Chondrocyte (in vitro differentiated cells): ENCODE measurements around the gene ANAPC5. TPM values are rescaled to one million over a fixed set of nuclear protein-coding genes. Genes with fewer than 3 reads are reported as not detected.

ENCODE experiments used
- DNase-seq: peaks from one replicate; pipeline ENCODE4 v3.0.0; 2021; ENCODE audit warnings: mixed read lengths, low spot score
- H3K27ac Mint-ChIP-seq: one replicate; pipeline ENCODE4 v1.8.0; 2021; ENCODE audit warnings: mild to moderate bottlenecking, moderate library complexity, mixed read lengths; ENCODE audit not compliant: unreplicated experiment
- H3K27me3 Mint-ChIP-seq: 2 replicates; pipeline ENCODE4 v1.8.0; 2021; ENCODE audit warnings: low read depth, mixed read lengths
- H3K36me3 Mint-ChIP-seq: 2 replicates; pipeline ENCODE4 v1.8.0; 2021; ENCODE audit warnings: low read depth, mixed read lengths
- H3K4me1 Mint-ChIP-seq: 2 replicates; pipeline ENCODE4 v1.8.0; 2021; ENCODE audit warnings: low read depth, mild to moderate bottlenecking, mixed read lengths
- H3K4me3 Mint-ChIP-seq: one replicate; pipeline ENCODE4 v1.8.0; 2021; ENCODE audit warnings: mild to moderate bottlenecking, moderate library complexity, mixed read lengths; ENCODE audit not compliant: unreplicated experiment
- H3K9me3 Mint-ChIP-seq: 2 replicates; pipeline ENCODE4 v1.8.0; 2021; ENCODE audit warnings: low read depth, mixed read lengths
- CTCF ChIP-seq: fragments of 200-600 bp; sonication (generic); IDR thresholded peaks from 2 replicates; pipeline ENCODE4 v1.5.0; 2021; ENCODE audit warnings: antibody characterized with exemption, mild to moderate bottlenecking, moderate library complexity
- total RNA-seq: library from RNA; stranded (reverse); gene quantifications from 3 replicates; pipeline ENCODE4 v1.2.1, GENCODE V29; 2021

Gene ANAPC5
- total RNA-seq, 1 donor from 2014 or later = 111 TPM

- peaks cover 25% of the 10 kb centered on the region for H3K36me3 Mint-ChIP-seq
These were observed 18.5 kb downstream of the ANAPC5 start for GRCh38 chr12:121333747-121334146.

GRCh38 chr12:121331248-121331647 lies 21.0 kb downstream of the ANAPC5 start:
- Mint-ChIP-seq H3K27me3 (no peaks in the 10 kb centered on the region), H3K9me3 (no peaks in the 10 kb centered on the region), H3K36me3 (peaks cover 36% of the 10 kb centered on the region), H3K27ac (no peak overlapping the region), H3K4me3 (no peak overlapping the region), H3K4me1 (peaks cover 10% of the 10 kb centered on the region)
- no peak for TF ChIP-seq CTCF
- DNase-seq = no peak

More at GRCh38 chr12:121333747-121334146, 18.5 kb downstream of the ANAPC5 start:
- H3K4me1 Mint-ChIP-seq = no peaks in the 10 kb centered on the region
- H3K27me3 Mint-ChIP-seq = no peaks in the 10 kb centered on the region
- DNase-seq = no peak
- no peak overlapping the region for H3K27ac Mint-ChIP-seq
- no peak for TF ChIP-seq CTCF
- H3K4me3 Mint-ChIP-seq = no peak overlapping the region
- no peaks in the 10 kb centered on the region for H3K9me3 Mint-ChIP-seq

- Mint-ChIP-seq H3K4me1 (peaks cover 15% of the 10 kb centered on the region), H3K4me3 (no peak overlapping the region), H3K9me3 (no peaks in the 10 kb centered on the region), H3K27me3 (no peaks in the 10 kb centered on the region), H3K27ac (no peak overlapping the region), H3K36me3 (peaks cover 40% of the 10 kb centered on the region)
- TF ChIP-seq CTCF = no peak
- no peak for DNase-seq
These were observed 21.5 kb downstream of the ANAPC5 start for GRCh38 chr12:121330692-121331091.

GRCh38 chr12:121330195-121330594 lies 22.0 kb downstream of the ANAPC5 start:
- no peak for DNase-seq
- no peak for TF ChIP-seq CTCF
- no peak overlapping the region for H3K4me3 Mint-ChIP-seq
- H3K36me3 Mint-ChIP-seq = peaks cover 38% of the 10 kb centered on the region
- no peaks in the 10 kb centered on the region for H3K27me3 Mint-ChIP-seq
- H3K4me1 Mint-ChIP-seq = peaks cover 16% of the 10 kb centered on the region
- no peaks in the 10 kb centered on the region for H3K9me3 Mint-ChIP-seq
- no peak overlapping the region for H3K27ac Mint-ChIP-seq

GRCh38 chr12:121328620-121329019 lies 23.6 kb downstream of the ANAPC5 start:
- no peaks in the 10 kb centered on the region for H3K9me3 Mint-ChIP-seq
- TF ChIP-seq CTCF = no peak
- no peak for DNase-seq
- H3K36me3 Mint-ChIP-seq = peaks cover 41% of the 10 kb centered on the region
- no peak overlapping the region for H3K27ac Mint-ChIP-seq
- H3K4me3 Mint-ChIP-seq = no peak overlapping the region
- H3K4me1 Mint-ChIP-seq = peaks cover 16% of the 10 kb centered on the region
- no peaks in the 10 kb centered on the region for H3K27me3 Mint-ChIP-seq
